ENCODE results near the gene MAN2A1.

MAN2A1 gene

DNA sequence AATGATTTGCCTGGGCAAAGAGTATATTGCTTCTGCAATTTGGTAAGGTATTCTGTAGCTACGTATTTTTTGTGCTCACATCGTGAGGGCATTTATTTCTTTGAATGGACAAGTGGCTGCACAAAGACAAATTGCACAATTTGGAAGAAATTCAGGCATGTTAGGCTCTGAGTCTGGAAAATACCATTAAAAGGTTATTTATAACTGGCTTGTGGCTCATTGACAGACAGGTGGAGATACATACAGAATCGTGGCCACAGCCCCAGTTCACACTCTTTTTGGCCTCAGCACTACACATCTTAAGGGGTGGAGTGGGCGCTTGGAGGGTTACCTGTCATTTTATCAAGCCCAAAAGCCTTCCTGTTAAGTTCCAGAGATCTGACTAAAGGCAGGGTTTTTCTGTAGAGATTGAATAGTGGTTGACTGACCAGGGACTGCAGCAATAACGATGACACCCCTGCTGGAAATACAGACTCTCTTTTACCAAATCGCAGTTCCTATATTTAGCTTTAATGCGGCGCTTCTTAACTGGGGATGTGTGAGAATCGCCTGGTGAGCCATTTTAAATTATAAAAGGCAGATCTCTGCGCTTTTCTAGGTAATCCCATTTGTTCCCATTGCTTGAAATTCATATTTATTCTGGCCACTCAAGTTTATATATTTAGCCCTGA lies 14.7 kb downstream of the MAN2A1 start:
- DNase-seq, result no peak

DNA sequence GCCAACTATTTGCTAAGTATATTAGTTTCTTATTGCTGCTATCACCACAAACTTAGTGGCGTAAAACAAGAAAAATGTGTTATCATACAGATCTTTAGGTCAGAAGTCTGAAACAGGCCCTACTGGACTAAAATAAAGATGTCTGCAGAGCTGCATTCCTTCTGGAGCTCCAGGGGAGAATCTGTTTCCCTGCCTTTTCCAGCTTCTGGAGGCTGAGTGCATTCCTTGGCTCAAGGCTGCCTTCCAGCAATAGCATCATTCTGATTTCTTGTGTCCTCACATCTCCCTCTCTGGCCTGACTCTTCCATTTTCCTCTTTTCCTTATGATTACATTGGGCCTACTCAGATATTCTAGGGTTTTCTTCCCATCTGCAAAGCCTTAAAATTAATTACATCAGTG lies 15.9 kb downstream of the MAN2A1 start:
- no peak for DNase-seq

- DNase-seq, result no peak
Measured at GRCh38 chr5:109706095-109706494, 16.4 kb downstream of the MAN2A1 start.

DNA sequence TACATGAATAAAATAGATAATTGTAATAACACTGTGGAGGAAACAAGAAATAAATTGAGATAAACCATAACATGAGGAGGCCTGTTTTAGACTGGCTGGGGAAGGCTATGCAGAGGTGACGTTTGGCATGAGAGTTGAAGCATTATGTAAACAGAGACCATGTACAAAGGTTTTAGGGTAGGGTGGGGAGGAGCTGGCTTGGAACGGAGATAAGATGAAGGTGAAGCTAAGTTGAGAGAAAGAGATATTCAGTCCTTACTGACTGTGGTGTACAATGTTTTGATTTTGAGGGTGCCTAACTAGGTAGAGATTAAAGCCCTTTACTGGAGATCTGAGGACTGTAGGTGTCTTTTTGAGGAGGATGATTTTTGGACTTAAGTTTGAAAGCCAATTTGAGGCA lies 17.8 kb downstream of the MAN2A1 start:
- no peak for DNase-seq

- DNase-seq, result no peak
Measured at GRCh38 chr5:109708813-109709212, 19.1 kb downstream of the MAN2A1 start.

DNA sequence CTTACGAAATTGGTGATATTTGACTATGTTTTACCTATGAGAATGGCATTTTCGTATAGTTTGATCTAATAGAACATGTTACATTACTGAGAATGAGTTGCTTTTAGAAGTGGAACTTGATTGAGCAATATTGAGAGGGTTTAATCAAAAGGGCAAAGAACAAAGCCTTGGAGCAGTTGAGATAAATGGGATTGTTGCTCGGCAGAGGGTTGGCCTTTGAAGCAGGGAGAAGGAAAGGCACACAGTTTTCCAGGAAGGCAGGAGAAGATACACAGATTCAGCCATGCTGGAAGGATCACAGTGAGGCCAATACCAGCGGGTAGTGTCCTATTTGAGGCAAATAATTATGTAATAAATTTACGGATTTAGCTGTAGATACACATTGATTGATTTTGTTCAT lies 19.5 kb downstream of the MAN2A1 start:
- no peak for DNase-seq

GRCh38 chr5:109711673-109712072 lies 21.9 kb downstream of the MAN2A1 start:
- no peak for DNase-seq

GRCh38 chr5:109713453-109713852 lies 23.7 kb downstream of the MAN2A1 start:
- no peak for DNase-seq

- no peak for DNase-seq
Measured at GRCh38 chr5:109714592-109714991, 24.9 kb downstream of the MAN2A1 start.

DNA sequence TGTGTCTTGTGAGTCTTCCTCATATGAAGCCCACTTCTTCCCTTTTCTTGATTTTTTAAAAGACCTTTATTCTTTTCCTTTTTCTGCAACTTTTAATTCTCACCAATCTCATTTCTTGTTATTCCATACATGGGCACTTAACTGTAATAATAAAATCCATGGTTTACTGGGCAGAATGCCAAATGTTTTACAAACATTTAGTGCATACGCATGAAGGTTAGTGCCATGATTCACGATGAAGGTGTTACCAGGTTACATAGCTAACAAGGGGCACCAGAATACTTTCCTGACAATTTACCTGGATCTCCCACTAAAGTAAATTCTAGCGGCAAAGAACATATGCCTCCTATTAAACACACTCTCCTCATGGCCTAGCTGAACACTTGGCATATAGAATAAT lies 28.5 kb downstream of the MAN2A1 start:
- no peak for DNase-seq

DNA sequence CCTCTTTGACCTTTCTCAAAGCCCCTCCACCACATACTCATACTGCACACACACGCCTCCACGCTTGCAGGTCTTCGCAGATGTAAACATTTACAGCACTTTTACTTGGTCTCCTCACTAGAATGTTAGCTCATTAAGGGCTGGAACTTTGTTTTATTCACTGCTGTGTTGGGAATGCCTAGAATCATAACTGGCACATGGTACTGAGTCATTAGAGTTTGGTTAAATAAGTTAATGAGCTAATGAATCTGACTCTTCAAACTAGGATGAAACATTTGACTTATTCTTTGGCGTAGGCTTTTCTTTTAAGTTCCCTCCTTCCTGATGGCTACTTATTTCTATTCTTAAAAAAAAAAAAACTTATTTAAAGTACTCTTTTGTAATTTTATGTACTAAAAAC lies 28.9 kb downstream of the MAN2A1 start:
- no peak for DNase-seq

DNA sequence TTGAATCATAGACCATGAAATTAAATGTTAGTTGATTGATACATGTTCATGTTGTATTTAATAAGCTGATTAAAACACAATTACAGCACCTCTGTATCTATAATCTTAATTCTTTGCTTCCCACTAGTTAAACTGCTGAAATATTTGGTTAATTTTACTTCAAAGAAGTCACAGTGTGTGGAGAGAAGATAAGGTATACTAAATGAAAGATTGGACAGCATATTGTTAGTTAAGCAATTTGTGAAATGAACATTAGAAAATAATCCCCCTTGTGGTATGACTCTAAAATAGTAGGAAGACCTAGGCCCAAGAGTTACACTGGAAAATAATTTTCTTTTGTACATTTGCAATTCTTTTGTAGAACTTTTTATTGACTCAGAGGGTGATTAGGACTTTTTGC lies 30.3 kb downstream of the MAN2A1 start:
- no peak for DNase-seq

DNA sequence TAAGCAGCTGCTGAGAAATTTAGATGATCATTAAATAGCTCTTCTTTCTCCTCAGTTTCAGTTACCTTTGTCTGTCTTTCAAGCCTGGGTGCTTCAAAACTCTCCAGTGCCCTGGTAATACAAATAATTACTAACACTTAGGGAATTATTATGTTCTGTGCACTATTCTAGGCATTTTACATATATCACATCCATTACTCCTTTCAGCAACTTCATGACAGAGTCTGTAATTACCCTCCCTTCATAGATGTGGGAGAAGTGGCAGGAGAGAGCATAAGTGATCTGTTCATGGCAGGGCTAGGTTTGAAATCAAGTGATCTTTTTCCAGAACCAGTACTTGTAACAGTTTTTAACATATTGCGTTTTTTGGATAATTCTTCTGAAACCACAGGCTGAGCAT lies 32.0 kb downstream of the MAN2A1 start:
- DNase-seq, result no peak

- no peak for DNase-seq
Measured at GRCh38 chr5:109723606-109724005, 33.9 kb downstream of the MAN2A1 start.

DNA sequence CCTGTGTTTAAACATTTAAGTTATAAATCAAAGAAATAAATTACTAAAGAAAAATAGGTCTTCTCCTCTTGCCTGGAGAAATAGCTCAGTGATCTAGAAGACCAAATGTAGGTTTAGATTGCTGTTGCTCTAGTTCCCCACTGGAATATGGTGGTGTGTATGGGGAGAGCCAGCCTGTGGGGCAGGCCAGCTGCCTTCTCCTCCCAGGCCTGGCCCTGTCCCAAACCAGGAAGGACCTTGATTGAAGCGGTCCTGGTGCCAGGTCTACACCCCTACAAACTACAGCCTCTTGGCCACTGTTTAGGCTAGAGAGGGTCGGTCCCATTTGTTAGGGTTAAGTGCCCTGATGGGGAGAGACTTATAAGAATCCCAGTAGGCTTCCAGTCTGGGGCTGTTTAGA lies 35.4 kb downstream of the MAN2A1 start:
- DNase-seq, result no peak

- DNase-seq, result peak in 1 of 56 donors; percentile 14
Measured at GRCh38 chr5:109739741-109740728, 50.3 kb downstream of the MAN2A1 start.

GRCh38 chr5:109740966-109741365 lies 51.2 kb downstream of the MAN2A1 start:
- no peak for DNase-seq

GRCh38 chr5:109741390-109741789 lies 51.7 kb downstream of the MAN2A1 start:
- no peak for DNase-seq

GRCh38 chr5:109743041-109743531 lies 53.4 kb downstream of the MAN2A1 start:
- no peak for DNase-seq

- no peak for DNase-seq
Measured at GRCh38 chr5:109743770-109744212, 54.1 kb downstream of the MAN2A1 start.

DNA sequence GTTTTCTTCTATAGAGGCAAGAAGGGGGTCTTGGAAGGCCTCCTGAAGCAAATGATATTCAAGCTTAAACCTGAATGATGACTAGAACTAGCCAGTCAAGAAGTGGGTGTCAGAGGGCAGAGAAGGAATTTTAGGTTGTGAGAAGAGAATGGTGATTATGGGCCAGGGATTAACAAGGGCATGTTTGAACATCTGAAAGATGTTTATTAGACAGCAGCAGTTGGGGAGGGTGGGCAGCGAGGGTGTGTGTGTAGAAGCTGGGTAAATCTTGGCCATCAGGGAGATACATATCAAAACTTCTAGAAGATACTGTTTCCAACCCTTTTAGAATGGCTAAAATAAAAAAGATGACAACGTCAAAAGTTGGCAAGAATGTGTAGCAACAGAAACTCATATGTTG lies 54.5 kb downstream of the MAN2A1 start:
- DNase-seq, result no peak

- DNase-seq, result no peak
Measured at GRCh38 chr5:109748546-109748945, 58.8 kb downstream of the MAN2A1 start.

GRCh38 chr5:109750463-109750862 lies 60.7 kb downstream of the MAN2A1 start:
- DNase-seq, result no peak
